Activated T-cell treated with anti-CD3 and anti-CD28 coated beads, Interleukin-2, amount 50 U/mL, for 72 hours (primary cell): ENCODE results near the gene GLT6D1. TPM values are rescaled to one million over a fixed set of nuclear protein-coding genes. Genes with fewer than 3 reads are reported as not detected.

ENCODE experiments used
- ATAC-seq, 2 donors: fragments of 150-1000 bp; cut with Tn5 transposase; replicated peaks in 1 of 2; 2 replicates each; pipeline ENCODE4 v1.10.0; 2021; ENCODE audit warnings: moderate library complexity in 2 of 2, mild to moderate bottlenecking in 1 of 2
- DNase-seq, 2 donors: peaks; one replicate each; pipeline ENCODE4 v3.0.0; 2021 to 2022; ENCODE audit warnings: mixed read lengths in 1 of 2
- H3K27ac Mint-ChIP-seq: one replicate; pipeline ENCODE4 v1.8.0; 2022; ENCODE audit warnings: mild to moderate bottlenecking, moderate library complexity, mixed read lengths
- H3K27me3 Mint-ChIP-seq: one replicate; pipeline ENCODE4 v1.8.0; 2022; ENCODE audit warnings: low read depth, mixed read lengths
- H3K36me3 Mint-ChIP-seq, 2 donors: one replicate each; pipeline ENCODE4 v1.8.0; 2022; ENCODE audit warnings: mixed read lengths in 2 of 2, mild to moderate bottlenecking in 1 of 2; ENCODE audit not compliant: insufficient read depth in 2 of 2
- H3K4me1 Mint-ChIP-seq: one replicate; pipeline ENCODE4 v1.8.0; 2022; ENCODE audit warnings: low read depth, mixed read lengths
- H3K4me3 Mint-ChIP-seq, 2 donors: one replicate each; pipeline ENCODE4 v1.8.0; 2022; ENCODE audit warnings: mild to moderate bottlenecking in 2 of 2, mixed read lengths in 2 of 2, moderate library complexity in 2 of 2
- H3K9me3 Mint-ChIP-seq, 2 donors: one replicate each; pipeline ENCODE4 v1.8.0; 2022; ENCODE audit warnings: mixed read lengths in 2 of 2
- total RNA-seq, 2 donors: library from RNA; stranded (reverse); gene quantifications; one replicate each; pipeline ENCODE4 v1.2.3, GENCODE V29; 2022

The GLT6D1 gene
- total RNA-seq, 2 donors from 2014 or later: not detected

DNA sequence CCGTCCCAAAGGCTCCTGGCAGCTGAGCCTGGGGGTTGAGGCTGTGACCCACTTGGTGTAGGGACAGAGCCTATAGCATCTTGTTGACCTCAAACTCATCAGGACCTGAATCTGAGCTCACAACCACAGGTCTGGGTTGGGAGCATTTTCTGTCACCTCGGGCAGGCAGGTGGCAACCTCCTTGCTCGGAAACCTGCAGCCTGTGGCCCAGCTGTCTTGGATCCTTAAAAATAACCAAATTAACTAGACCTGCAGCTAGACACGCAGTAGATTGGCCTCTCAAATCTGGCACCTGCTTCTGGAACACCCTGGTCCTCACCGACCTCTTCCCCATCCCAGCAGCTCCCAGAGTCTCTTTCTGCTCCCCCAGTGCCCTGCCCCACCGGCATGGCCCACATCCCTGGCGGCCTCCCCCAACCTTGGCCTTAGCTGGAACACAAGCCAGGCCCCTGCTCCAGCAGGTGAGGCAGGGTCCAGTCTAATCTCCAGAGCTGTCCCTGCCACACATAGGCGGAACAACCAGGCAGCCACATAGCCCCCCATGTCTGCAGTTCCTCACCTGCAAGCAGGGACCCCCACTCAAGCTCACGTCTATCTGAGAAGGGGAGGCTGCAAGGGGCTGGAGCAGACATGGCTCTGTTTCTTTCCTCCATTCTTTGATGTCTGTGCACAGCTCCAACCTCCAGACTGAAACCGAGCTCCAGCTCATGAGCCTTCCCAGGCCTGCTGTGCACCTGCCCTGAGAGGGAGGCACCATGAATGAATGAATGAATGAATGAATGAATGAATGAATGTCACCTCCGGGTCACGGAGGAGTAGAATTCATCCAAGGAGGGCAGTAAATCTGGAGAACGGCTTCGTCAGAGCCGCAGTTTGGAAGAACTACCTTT is 49.5 kb downstream of the GLT6D1 start:
- Mint-ChIP-seq H3K4me1 (no peaks in the 10 kb centered on the region), H3K27me3 (peaks cover 7% of the 10 kb centered on the region), H3K4me3 (no peak overlapping the region), H3K27ac (no peak overlapping the region), H3K9me3 (no peaks in the 10 kb centered on the region), H3K36me3 (no peaks in the 10 kb centered on the region)
- no peak for ATAC-seq
- DNase-seq: no peak

DNA sequence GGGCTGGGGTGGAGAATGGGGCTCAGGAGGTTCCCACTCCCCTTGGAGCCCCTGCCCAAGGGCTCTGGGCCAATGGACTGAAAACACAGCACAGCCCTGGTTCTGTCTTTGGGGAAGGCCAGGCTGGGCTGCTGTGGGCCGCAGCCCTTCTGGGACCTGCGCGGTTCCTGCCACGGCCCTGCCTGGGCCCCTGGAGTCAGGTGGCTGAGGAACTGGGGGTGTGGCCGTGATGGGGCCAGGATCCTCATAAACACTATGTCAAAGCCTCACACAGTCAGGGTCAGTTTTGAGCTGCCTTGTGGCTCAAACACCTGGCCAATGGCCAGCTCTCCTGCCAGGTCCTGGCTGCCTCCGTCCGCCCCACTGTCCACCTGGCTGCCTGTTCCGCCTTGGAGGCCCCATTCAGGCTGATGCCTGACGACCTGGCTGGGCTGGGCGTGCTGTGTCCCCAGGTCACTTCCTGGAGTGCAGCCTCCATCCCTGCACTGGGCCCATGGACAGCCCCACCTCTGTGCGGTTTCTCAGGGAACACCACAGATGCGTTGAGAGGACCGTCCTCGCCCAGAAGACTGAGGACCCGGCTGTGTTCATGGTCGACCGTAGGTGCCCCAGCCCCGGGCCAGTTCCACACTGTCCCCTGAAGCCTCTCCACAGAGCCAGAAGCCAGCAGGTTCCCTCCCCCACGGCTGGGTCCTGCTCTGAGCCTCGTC is 50.3 kb downstream of the GLT6D1 start:
- ATAC-seq (no peak), DNase-seq (no peak)
- H3K27me3 Mint-ChIP-seq: peaks cover 7% of the 10 kb centered on the region
- H3K4me1 Mint-ChIP-seq: no peaks in the 10 kb centered on the region
- H3K9me3 Mint-ChIP-seq: no peaks in the 10 kb centered on the region
- no peak overlapping the region for H3K27ac Mint-ChIP-seq
- no peaks in the 10 kb centered on the region for H3K36me3 Mint-ChIP-seq
- no peak overlapping the region for H3K4me3 Mint-ChIP-seq

DNA sequence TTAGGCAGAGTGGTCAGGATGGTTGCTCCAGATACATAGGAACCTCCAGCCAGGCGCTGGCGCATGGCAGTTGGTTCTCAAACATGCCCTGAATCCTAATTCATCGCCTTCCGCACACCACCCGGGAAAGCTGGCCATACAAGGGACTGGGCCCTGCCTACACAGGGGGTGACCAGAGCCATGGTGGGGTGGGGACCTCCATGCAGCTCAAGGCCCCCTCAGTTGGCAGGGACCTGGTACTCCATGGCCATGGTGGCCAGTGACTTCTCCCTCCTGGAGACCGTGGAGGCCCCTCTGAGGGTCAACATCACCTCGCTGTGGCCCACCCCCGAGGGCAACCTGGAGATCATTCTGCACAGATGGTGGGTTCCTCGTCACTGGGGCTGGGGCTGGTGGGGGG is 51.0 kb downstream of the GLT6D1 start:
- H3K4me1 Mint-ChIP-seq: no peaks in the 10 kb centered on the region
- no peak for ATAC-seq
- no peak overlapping the region for H3K27ac Mint-ChIP-seq
- H3K9me3 Mint-ChIP-seq: no peaks in the 10 kb centered on the region
- H3K4me3 Mint-ChIP-seq: no peak overlapping the region
- H3K27me3 Mint-ChIP-seq: peaks cover under 1% of the 10 kb centered on the region
- H3K36me3 Mint-ChIP-seq: no peaks in the 10 kb centered on the region
- DNase-seq: no peak

DNA sequence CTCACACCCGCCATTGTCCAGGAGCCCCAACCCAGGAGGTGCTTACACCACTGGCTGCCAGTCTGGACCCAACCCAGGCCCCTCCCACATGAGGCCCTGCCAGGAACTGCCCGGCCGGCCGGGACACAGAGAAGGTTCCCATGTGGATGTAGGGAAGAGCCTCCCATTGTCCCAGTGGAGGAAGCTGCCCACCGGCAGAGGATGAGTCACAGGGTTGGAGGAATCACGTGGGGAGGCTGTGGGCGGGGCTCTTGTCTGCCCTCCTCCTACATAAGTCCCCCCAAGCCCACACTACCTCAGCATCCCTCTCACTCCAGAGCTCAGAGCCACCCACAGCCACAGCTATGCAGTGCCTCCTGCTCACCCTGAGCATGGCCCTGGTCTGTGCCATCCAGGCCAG is 51.7 kb downstream of the GLT6D1 start:
- no peak overlapping the region for H3K27ac Mint-ChIP-seq
- no peak overlapping the region for H3K4me3 Mint-ChIP-seq
- no peak for ATAC-seq
- H3K4me1 Mint-ChIP-seq: no peaks in the 10 kb centered on the region
- no peaks in the 10 kb centered on the region for H3K9me3 Mint-ChIP-seq
- DNase-seq: no peak
- no peaks in the 10 kb centered on the region for H3K36me3 Mint-ChIP-seq
- H3K27me3 Mint-ChIP-seq: no peaks in the 10 kb centered on the region

DNA sequence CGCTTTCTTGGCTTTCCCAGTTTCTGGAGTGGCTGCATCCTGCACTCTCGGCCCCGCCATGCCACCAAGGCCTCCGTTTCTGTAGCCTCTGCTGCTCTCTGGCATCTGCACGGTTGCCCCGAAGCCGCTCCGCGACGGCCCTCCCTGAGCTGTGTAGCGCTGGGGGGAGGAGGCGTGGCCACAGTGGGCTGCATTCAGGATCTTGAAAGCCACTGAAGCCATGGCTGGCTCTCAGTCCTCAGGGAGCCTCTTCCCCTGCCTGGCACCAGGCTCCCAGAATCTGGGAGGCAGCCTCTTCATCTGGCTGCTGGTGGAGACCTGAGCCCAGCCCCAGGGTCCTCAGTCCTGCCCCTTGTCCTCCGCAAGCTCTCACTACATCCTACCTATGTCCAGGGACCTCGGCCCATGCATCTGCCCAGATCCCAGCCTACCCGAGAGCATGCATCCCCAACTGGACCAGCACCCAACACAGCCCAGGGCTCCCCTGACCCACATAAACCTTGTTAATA is 52.7 kb downstream of the GLT6D1 start:
- H3K4me3 Mint-ChIP-seq: no peak overlapping the region
- ATAC-seq: no peak
- no peaks in the 10 kb centered on the region for H3K27me3 Mint-ChIP-seq
- H3K27ac Mint-ChIP-seq: no peak overlapping the region
- no peaks in the 10 kb centered on the region for H3K36me3 Mint-ChIP-seq
- no peak for DNase-seq
- H3K4me1 Mint-ChIP-seq: no peaks in the 10 kb centered on the region
- H3K9me3 Mint-ChIP-seq: no peaks in the 10 kb centered on the region

DNA sequence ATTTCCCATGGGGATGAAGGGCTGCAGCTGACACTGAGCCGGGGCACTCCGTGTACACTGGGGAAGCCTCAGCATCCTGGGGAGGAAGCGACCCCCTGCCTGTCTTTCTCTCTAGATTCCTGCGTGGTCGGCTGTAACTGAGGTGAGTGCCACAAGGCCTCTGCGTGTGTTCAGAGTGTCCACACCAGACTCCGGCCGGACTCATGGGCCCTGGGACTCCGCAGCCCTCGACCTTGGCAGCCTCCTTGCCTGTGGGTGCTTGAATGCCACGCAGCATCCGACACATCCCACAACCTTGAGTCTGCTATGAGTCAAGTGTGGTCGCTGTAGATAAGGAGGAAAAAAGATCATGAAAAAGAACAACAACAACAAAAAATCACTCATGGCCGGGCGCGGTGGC is 54.4 kb downstream of the GLT6D1 start:
- Mint-ChIP-seq H3K4me1 (no peaks in the 10 kb centered on the region), H3K27me3 (no peaks in the 10 kb centered on the region), H3K27ac (no peak overlapping the region), H3K36me3 (no peaks in the 10 kb centered on the region), H3K9me3 (no peaks in the 10 kb centered on the region), H3K4me3 (no peak overlapping the region)
- no peak for DNase-seq
- no peak for ATAC-seq

DNA sequence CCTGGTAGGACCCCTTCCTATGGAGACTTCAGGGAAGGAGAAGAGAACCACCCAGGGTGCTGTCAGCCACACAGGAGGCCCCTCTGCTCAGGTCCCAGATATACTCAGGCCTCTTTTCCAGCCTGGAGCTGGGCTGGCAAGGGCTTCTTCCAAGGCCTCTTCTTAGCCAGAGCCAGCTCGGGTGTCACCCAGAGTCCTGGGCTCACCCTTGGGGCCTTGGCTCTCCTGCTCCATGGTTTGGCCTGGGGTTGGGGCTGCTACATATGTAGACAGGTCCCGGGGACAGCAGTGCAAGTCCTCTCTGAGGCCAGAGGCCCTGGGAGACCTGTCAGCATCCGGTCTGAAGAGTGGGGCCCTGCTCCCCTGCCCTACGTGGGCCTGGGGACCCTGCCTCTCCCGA is 55.0 kb downstream of the GLT6D1 start:
- Mint-ChIP-seq H3K27ac (no peak overlapping the region), H3K4me1 (no peaks in the 10 kb centered on the region), H3K36me3 (no peaks in the 10 kb centered on the region), H3K4me3 (no peak overlapping the region), H3K9me3 (no peaks in the 10 kb centered on the region), H3K27me3 (no peaks in the 10 kb centered on the region)
- ATAC-seq: no peak
- no peak for DNase-seq

DNA sequence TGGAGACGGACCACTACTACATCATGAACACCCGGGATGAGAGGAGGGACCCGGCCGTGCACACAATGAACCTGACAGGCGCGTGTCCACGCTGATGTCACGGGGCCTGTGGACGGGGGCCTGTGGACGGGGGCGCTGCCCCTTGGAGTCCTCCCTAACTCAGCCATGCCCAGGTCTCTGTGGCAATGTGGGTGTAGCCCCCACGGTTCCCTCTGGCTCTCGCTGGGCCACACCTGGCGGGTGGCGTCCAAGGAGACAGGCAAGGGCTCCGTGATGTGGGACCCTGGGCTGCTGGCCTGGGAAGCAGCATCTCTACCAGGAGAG is 55.7 kb downstream of the GLT6D1 start:
- no peak for DNase-seq
- no peak overlapping the region for H3K27ac Mint-ChIP-seq
- no peaks in the 10 kb centered on the region for H3K9me3 Mint-ChIP-seq
- H3K4me3 Mint-ChIP-seq: no peak overlapping the region
- H3K36me3 Mint-ChIP-seq: no peaks in the 10 kb centered on the region
- H3K27me3 Mint-ChIP-seq: no peaks in the 10 kb centered on the region
- H3K4me1 Mint-ChIP-seq: no peaks in the 10 kb centered on the region
- ATAC-seq: no peak

DNA sequence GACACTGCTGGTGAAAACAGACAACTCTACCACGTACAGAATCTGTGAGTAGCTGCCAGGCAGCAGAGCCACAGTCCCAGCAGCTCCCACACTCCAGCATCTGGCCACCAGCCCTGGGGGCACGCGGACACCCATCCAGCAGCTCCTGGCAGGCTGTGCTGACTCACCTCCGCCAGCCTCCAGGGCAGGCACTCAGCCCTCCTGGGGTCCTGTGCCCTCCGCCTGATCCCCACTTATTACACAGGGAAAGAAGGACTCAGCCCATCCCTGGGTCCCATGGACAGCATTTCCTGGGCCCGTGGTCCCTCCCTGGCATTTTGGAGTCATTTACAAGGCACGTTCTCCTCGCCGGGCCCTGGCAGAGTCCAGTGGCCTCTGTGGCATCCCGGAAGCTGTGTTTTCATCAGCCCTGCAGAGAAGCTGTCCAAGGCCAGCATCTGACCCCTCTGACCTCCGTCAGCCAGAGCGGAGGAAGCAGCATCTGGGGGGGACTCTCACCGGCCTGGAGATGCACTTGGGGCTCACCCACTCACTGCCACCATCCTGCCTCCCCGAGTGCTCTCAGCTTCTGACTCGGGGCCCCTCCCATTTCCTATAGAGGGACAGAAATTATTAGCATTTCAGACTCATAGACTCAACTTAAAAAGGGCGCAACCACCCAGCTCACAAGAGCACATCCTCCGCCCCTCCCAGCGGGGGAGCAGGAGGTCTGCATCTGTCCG is 56.2 kb downstream of the GLT6D1 start:
- no peak overlapping the region for H3K4me3 Mint-ChIP-seq
- no peak for ATAC-seq
- no peaks in the 10 kb centered on the region for H3K9me3 Mint-ChIP-seq
- no peaks in the 10 kb centered on the region for H3K27me3 Mint-ChIP-seq
- H3K4me1 Mint-ChIP-seq: no peaks in the 10 kb centered on the region
- no peaks in the 10 kb centered on the region for H3K36me3 Mint-ChIP-seq
- no peak for DNase-seq
- H3K27ac Mint-ChIP-seq: no peak overlapping the region

DNA sequence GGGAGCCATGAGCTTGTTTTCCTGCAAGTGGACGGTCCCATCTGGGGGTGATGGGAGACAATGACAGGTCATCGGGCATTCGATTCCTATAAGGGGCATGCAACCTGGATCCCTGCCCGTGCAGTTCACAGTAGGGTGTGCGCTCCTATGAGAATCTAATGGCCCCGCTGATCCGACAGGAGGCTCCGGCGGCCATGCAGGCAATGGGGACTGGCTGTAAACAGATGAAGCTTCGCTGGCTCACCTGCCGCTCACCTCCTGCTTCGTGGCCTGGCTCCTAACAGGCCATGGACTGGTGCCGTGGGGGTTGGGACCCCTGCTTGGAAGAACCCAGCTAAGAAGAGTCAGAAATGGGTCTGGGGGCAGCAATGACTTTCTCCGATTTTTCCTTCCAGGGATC is 56.8 kb downstream of the GLT6D1 start:
- Mint-ChIP-seq H3K36me3 (no peaks in the 10 kb centered on the region), H3K4me1 (no peaks in the 10 kb centered on the region), H3K9me3 (no peaks in the 10 kb centered on the region), H3K27ac (no peak overlapping the region), H3K4me3 (no peak overlapping the region), H3K27me3 (no peaks in the 10 kb centered on the region)
- DNase-seq (no peak), ATAC-seq (no peak)

DNA sequence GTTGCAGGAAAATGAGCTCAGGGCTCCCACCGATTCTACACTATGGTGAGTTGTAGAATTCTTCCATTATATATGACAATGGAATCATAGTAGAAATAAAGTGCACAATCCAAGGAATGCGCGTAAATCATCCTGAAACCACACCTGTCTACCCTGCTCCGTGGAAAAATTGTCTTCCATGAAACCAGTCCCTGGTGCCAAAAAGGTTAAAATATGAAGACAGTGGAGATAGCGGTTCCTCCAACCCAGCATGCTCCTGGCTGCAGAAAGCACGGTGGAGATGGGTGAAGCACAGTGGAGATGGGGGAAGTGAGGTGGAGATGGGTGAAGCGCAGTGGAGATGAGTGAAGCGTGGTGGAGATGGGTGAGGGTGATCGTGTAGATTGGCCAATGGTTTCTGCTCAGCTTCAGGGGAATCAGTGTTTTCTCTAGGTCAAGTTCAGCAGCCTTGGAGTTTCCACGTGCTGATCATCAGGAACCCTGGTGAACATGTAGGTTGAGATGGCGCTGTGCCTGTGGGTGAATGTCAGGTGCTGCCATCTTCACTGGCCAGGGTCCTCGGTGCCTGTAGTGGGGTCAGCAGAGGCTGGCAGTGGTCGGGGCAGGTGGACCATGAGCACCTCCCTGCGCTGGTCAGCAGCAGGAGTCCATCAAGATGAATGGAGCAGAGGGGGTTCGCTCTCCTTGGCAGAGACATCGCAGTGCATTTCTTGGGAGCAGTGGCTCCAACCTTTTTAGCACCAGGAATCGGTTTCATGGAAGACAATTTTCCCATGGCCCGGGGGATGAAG is 57.5 kb downstream of the GLT6D1 start:
- H3K36me3 Mint-ChIP-seq: no peaks in the 10 kb centered on the region
- no peaks in the 10 kb centered on the region for H3K9me3 Mint-ChIP-seq
- H3K27ac Mint-ChIP-seq: no peak overlapping the region
- DNase-seq (no peak), ATAC-seq (no peak)
- H3K27me3 Mint-ChIP-seq: no peaks in the 10 kb centered on the region
- no peak overlapping the region for H3K4me3 Mint-ChIP-seq
- H3K4me1 Mint-ChIP-seq: no peaks in the 10 kb centered on the region

DNA sequence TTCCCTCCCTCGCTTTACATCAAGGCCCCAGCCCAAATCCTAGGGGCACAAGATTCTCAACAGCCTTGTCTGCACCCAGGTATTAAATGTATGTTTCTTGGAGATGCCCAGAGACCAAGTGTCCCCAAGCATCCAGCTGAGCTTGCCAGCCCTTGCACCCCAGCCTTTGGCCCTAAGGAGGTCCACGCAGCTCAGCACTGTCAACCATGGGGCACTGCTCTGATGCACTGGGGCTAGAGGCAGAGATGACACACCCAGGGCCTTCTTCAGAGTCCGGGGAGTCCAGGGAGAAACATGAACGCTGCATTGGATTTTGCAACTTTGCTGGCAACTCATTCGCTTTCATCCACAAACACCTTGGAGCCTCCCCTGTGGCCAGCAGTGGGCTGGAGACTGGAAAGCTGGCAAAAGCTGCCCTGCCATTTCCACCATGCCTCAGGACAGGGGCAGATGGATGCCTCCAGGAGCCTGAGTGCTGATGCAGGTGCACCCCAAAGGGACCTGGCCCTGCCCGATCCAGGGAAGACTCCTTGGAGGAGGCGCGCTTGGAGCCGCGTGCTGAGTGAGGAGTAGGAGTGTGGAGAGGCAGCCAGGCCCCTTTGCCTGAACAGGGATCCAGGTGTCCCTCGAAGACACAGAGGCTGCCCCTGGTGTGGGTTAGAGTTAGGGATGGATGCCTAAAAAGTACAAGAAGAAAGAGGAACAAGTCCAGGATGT is 58.5 kb downstream of the GLT6D1 start:
- Mint-ChIP-seq H3K27me3 (no peaks in the 10 kb centered on the region), H3K27ac (no peak overlapping the region), H3K36me3 (no peaks in the 10 kb centered on the region), H3K9me3 (no peaks in the 10 kb centered on the region), H3K4me1 (no peaks in the 10 kb centered on the region), H3K4me3 (no peak overlapping the region)
- ATAC-seq (no peak), DNase-seq (no peak)
